GM19397 (cell line): ENCODE measurements around the gene UMODL1.
"Not testable (repeated sequence)": the region's sequence is repeated elsewhere in the genome, so short reads cannot be mapped to it uniquely, and the experiment has no call there.

Source experiments
- ATAC-seq: cut with Tn5 transposase; IDR thresholded peaks from one replicate; pipeline ENCODE4 v1.9.1; 2021; ENCODE audit warnings: mild to moderate bottlenecking, moderate library complexity; ENCODE audit not compliant: unreplicated experiment

UMODL1 gene

DNA sequence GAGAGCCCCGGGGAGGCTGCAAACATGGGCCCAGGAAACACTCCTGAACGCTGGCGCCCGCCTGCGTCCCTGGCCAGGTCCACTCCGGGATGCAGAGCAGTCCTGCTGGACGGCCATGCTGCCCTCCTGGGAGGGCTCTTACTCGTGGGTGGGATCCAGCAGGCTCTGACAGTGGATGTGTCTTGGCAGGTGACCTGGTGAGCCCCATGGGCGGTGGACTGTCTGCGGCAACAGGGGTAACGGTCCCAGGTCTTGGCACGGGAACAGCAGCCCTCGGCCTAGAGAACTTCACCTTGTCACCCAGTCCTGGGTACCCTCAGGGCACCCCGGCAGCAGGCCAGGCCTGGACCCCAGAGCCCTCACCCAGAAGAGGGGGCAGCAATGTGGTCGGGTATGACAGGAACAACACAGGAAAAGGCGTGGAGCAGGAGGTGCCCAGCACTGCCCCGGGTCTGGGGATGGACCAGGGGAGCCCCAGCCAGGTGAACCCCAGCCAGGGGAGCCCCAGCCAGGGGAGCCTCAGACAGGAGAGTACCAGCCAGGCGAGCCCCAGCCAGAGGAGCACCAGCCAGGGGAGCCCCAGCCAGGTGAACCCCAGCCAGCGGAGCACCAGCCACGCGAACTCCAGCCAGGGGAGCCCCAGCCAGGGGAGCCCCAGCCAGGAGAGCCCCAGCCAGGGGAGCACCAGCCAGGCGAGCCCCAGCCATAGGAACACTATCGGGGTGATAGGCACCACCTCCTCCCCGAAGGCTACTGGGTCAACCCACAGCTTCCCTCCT lies 39.8 kb downstream of the UMODL1 start:
- no peak for ATAC-seq

DNA sequence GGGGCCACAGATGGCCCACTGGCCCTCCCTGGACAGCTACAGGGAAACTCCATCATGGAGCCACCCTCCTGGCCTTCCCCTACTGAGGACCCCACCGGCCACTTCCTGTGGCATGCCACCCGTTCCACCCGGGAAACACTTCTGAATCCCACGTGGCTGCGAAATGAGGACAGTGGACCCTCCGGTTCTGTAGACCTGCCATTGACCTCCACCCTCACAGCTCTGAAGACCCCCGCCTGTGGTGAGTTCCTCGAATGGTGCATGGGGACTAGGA lies 40.3 kb downstream of the UMODL1 start:
- ATAC-seq: no peak

DNA sequence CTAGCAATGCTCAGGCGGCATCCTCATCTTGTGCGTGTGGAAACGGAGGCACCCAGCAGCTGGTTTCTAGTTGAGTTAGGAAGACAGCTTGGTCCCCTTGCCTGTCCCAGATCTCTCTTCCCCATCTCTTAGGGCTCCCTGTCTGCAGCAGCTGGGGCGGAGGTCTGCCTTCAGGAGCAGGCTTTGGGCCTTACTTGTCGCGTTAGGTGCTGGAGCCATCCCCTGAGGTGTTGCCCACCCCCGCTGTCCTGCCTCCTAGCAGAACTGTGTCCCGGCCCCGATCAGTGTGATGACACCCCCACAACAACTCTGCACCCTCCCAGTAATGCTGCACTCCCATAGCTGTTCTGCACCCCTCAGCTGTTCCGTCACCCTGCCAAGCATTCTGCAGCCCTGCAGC lies 40.7 kb downstream of the UMODL1 start:
- ATAC-seq: no peak

- ATAC-seq: no peak
These were observed 41.1 kb downstream of the UMODL1 start for GRCh38 chr21:42112238-42112637.

- no peak for ATAC-seq
These were observed 41.7 kb downstream of the UMODL1 start for GRCh38 chr21:42112857-42113256.

- no peak for ATAC-seq
These were observed 42.9 kb downstream of the UMODL1 start for GRCh38 chr21:42113926-42114409.

DNA sequence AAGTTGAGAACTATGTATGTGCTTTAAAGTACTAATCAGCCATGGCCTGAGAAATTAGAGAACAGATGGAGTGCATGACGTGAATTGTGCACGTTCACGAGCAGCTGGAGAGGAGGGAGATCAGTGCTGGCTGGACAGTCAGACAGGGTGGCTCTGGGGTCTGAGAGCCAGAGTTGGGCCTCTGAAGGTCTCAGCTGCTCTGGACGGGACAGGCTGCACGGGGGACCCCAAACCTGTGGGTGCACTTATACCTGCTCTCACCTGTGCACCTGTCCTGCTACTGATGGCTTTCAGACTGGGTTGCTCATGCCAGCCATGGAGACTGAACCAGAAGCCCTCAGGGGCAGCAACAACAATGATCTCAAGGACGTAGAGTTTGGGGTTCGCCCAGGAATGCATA lies 43.5 kb downstream of the UMODL1 start:
- no peak for ATAC-seq

DNA sequence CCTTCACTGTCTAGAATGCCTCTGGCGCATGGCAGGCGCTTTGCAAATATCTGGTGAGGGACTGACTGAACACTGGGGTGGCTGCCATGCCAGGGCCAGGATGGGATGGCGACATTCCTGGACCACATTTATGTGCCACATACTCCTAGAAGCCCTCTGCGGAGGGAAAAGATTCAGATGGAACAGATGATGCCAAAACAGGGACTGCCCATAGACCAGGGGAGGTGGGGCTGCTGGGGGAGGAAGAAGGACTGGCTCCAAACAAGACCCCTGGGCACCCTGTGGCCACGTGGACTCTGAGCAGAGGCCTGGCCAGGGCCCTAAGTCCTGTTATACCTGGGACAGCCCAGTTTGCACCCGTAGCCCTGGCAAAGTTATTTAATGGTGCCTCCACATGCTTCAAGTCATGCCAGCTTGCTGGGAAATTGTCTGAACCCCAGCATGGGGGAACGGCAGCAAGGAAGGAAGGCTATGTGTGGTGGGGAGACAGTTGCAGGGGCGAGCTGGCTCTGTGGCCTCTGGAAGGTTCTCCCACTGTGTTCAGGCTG lies 44.1 kb downstream of the UMODL1 start:
- ATAC-seq: no peak

GRCh38 chr21:42116551-42116950 lies 45.4 kb downstream of the UMODL1 start:
- not testable (repeated sequence) for ATAC-seq

GRCh38 chr21:42117229-42117966 lies 46.3 kb downstream of the UMODL1 start:
- ATAC-seq: no peak

- ATAC-seq: no peak
These were observed 47.1 kb downstream of the UMODL1 start for GRCh38 chr21:42117967-42118780.

GRCh38 chr21:42118901-42119300 lies 47.8 kb downstream of the UMODL1 start:
- no peak for ATAC-seq

- peak; percentile 56 for ATAC-seq
These were observed 49.2 kb downstream of the UMODL1 start for GRCh38 chr21:42120101-42120902.

DNA sequence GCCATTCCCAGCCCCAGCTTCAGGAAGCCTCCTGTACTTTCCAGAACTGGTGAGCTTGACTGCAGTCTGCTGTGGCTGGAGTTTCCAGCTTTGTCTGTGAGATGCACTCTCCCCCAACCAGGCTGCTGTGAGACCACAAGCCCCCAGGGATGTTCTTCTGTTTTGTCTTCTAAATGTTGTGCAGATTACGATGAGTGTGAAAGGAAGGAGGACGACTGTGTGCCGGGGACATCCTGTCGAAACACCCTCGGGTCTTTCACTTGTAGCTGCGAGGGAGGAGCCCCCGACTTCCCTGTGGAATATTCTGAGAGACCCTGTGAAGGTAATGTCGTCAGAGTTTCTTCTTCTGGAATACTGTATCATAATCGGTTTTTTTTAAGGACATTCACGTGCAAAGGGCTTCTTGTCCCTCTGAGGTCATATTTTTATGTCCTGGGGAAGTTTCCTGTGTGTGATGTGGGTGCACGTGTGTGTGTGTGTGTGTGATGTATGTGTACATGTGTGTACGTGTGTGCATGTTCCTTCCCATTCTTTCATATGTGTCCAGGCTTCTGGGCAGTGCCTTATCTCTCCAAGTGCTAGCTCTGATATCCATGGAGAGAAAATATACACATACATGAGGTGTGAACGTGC lies 49.9 kb downstream of the UMODL1 start:
- ATAC-seq: no peak

DNA sequence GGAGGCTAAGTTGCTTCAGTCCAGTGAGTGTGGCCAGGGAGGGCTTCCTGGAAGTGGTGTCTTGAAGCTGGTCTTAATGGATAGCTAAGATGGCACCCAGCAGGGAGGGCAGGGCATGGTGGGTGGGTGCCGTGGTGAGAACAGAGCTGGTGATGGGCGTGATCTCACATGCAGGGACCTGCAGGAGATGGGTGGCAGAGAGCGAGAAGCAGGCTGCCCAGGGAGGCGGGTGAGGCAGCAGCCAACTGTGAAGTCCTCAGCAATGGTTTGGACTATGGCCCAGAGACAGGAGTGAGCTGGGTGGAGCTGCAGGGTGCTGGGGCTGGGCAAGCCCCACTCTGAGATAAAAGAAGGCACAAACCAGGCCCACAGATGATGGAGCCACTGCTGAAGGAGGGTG lies 50.7 kb downstream of the UMODL1 start:
- no peak for ATAC-seq

DNA sequence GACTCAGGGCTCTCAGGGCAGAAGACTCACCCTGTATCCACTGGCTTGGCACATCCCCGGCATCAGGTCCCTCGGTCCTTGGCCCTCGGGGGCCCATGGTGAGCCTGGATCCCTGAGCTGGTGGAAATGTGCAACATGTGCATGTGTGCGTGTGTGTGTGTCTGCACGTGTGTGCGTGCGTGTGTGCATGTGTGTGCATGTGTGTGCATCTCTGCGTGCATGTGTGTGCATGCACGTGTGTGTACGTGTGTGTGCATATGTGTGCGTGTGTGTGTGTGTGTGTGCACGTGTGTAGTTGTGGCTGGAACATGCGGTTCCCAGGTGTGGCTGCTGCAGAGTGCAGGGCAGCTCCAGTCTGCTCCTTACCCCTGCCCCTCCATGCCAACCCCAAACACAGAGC lies 51.3 kb downstream of the UMODL1 start:
- ATAC-seq: no peak

DNA sequence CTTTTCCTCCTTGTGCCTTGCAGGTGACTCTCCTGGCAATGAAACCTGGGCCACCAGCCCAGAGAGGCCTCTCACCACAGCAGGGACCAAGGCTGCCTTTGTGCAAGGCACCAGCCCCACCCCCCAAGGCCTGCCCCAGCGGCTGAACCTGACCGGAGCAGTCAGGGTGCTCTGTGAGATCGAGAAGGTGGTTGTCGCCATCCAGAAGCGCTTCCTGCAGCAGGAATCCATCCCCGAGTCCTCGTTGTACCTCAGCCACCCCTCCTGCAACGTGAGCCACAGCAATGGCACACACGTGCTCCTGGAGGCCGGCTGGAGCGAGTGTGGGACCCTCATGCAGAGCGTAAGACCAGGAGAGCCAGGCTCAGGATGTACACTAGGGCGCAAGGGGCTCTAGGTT lies 51.7 kb downstream of the UMODL1 start:
- no peak for ATAC-seq

GRCh38 chr21:42123219-42123908 lies 52.2 kb downstream of the UMODL1 start:
- no peak for ATAC-seq

GRCh38 chr21:42124081-42124480 lies 53.0 kb downstream of the UMODL1 start:
- ATAC-seq: no peak
